ENCODE measurements around the gene BRCA2. TPM values are rescaled to one million over a fixed set of nuclear protein-coding genes. Genes with fewer than 3 reads are reported as not detected.
A peak's percentile ranks its signal among the peaks of the same experiment; 100 is the strongest.

The BRCA2 gene
- total RNA-seq, 1 donor from 2014 or later, result 3.9 TPM

DNA sequence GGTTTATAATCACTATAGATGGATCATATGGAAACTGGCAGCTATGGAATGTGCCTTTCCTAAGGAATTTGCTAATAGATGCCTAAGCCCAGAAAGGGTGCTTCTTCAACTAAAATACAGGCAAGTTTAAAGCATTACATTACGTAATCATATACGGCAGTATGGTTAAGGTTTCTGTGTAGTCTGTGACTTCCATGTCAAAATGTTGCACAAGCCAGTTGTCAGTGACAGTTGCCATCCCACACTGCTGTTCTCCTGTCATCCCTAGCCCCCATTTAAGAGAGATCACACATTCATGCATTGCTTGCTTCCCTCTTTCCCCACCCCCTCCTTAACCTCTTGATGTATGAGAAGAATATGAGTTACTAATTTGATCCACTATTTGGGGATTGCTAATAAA, 47.3 kb downstream of the BRCA2 start:
- no peak overlapping the region for H3K27ac ChIP-seq
- DNase-seq (ENCODE audit: extremely low spot score in 2 of 2), result no peak
- no peaks in the 10 kb centered on the region for H3K9me3 ChIP-seq
- TF ChIP-seq, protein P1, sequence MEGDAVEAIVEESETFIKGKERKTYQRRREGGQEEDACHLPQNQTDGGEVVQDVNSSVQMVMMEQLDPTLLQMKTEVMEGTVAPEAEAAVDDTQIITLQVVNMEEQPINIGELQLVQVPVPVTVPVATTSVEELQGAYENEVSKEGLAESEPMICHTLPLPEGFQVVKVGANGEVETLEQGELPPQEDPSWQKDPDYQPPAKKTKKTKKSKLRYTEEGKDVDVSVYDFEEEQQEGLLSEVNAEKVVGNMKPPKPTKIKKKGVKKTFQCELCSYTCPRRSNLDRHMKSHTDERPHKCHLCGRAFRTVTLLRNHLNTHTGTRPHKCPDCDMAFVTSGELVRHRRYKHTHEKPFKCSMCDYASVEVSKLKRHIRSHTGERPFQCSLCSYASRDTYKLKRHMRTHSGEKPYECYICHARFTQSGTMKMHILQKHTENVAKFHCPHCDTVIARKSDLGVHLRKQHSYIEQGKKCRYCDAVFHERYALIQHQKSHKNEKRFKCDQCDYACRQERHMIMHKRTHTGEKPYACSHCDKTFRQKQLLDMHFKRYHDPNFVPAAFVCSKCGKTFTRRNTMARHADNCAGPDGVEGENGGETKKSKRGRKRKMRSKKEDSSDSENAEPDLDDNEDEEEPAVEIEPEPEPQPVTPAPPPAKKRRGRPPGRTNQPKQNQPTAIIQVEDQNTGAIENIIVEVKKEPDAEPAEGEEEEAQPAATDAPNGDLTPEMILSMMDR (IDR thresholded peaks at IDR 0.05), result no peak
- TF ChIP-seq POLR2A (IDR thresholded peaks at IDR 0.05) (no peak), POLR2AphosphoS5 (IDR thresholded peaks at IDR 0.05; ENCODE audit: insufficient read depth in 1 of 2, low read depth in 1 of 2) (no peak)
- no peaks in the 10 kb centered on the region for H3K36me3 ChIP-seq
- no peak overlapping the region for H3K4me3 ChIP-seq
- intact Hi-C loops (cut with DNase I), result no loop called here
- H3K4me1 ChIP-seq, result no peaks in the 10 kb centered on the region
- H3K27me3 ChIP-seq, result no peaks in the 10 kb centered on the region

DNA sequence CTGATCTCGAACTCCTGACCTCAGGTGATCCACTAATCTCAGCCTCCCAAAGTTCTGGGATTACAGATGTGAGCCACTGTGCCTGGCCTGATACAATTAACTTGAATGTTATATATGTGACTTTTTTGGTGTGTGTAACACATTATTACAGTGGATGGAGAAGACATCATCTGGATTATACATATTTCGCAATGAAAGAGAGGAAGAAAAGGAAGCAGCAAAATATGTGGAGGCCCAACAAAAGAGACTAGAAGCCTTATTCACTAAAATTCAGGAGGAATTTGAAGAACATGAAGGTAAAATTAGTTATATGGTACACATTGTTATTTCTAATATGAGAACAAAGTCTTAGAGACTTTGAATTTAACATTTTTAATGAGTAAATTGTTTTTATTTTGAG, 55.5 kb downstream of the BRCA2 start:
- Histone ChIP-seq H3K36me3 (no peaks in the 10 kb centered on the region), H3K9me3 (no peaks in the 10 kb centered on the region), H3K4me1 (no peaks in the 10 kb centered on the region), H3K27ac (no peak overlapping the region), H3K4me3 (no peak overlapping the region), H3K27me3 (no peaks in the 10 kb centered on the region)
- intact Hi-C loops (cut with DNase I), result no loop called here
- DNase-seq (ENCODE audit: extremely low spot score in 2 of 2), result no peak
- TF ChIP-seq POLR2AphosphoS5 (IDR thresholded peaks at IDR 0.05; ENCODE audit: insufficient read depth in 1 of 2, low read depth in 1 of 2) (no peak), POLR2A (IDR thresholded peaks at IDR 0.05) (no peak)
- TF ChIP-seq, protein P1 (IDR thresholded peaks at IDR 0.05), result no peak

DNA sequence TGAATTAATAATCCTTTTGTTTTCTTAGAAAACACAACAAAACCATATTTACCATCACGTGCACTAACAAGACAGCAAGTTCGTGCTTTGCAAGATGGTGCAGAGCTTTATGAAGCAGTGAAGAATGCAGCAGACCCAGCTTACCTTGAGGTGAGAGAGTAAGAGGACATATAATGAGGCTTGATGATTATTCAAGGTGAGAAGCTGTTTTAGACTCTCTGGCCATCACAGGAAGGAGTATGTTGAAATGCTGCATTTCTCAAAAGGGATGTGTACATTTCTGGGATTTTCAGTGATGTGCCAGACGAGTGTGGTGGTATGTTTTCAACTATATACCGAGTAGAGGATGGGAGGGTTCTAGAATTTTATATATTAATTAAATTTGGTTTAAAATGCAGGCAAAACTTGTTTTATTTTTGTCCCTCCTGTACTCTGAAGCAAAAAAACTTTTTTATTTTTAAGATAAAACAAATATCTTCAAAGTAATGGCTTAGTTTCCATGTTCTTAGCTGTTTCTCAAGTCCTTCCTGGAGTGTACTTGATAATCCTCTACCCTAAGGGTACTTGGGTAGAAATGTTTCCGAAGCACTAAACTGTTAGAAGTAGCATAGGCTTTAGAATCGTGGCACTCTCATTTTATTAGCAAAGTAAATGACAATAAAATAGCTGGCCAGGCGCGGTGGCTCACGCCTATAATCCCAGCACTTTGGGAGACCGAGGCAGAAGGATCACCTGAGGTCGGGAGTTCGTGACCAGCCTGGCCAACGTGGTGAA, 61.5 kb downstream of the BRCA2 start:
- Histone ChIP-seq H3K4me1 (no peaks in the 10 kb centered on the region), H3K9me3 (no peaks in the 10 kb centered on the region), H3K27me3 (no peaks in the 10 kb centered on the region), H3K27ac (no peak overlapping the region), H3K4me3 (no peak overlapping the region), H3K36me3 (no peaks in the 10 kb centered on the region)
- intact Hi-C loops (cut with DNase I), result no loop called here
- TF ChIP-seq, protein P1 (IDR thresholded peaks at IDR 0.05), result no peak
- TF ChIP-seq POLR2A (IDR thresholded peaks at IDR 0.05) (no peak), POLR2AphosphoS5 (IDR thresholded peaks at IDR 0.05; ENCODE audit: insufficient read depth in 1 of 2, low read depth in 1 of 2) (no peak)
- no peak for DNase-seq (ENCODE audit: extremely low spot score in 2 of 2)

DNA sequence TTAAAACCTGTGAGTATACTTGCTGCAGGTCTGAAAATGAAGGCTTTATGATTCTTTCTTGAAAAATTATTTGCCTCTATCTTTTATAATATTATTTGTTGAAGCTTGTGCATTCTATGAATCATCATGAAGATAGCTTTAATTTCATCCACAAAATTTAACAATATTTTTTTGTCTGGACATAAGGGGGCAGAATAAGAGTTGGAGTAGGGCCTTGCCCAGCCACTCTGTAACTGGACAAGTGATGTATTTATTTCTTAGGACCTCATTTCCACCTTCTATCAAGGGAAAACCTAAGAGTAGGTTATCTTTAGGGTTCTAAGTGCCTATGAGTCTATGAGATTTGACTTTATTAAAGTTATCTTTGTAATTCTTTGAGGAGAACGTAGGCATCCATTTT, 62.7 kb downstream of the BRCA2 start:
- Histone ChIP-seq H3K27ac (no peak overlapping the region), H3K4me3 (no peak overlapping the region), H3K27me3 (no peaks in the 10 kb centered on the region), H3K9me3 (no peaks in the 10 kb centered on the region), H3K4me1 (no peaks in the 10 kb centered on the region), H3K36me3 (no peaks in the 10 kb centered on the region)
- no peak for DNase-seq (ENCODE audit: extremely low spot score in 2 of 2)
- TF ChIP-seq POLR2AphosphoS5 (IDR thresholded peaks at IDR 0.05; ENCODE audit: insufficient read depth in 1 of 2, low read depth in 1 of 2) (no peak), POLR2A (IDR thresholded peaks at IDR 0.05) (no peak)
- TF ChIP-seq, protein P1 (IDR thresholded peaks at IDR 0.05), result no peak
- intact Hi-C loops (cut with DNase I), result no loop called here

DNA sequence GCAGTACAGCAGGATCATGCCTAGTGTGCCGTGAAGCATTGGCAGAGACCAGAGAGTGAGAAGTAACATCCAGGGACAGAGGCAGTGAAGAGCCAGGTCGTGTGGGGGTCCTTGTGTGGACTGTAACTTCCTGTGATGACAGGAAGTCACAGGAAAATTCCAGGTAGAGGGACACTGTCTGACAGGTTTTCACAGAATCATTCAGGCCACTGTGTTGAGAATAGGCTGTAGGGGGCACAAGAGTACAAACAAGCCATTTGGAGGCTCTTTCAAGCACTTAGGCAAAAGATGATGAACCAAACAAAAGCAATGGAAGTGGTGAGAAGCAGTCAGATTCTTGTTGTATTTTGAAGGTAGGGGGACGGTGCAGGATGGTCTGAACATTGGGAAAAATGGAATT, 66.2 kb downstream of the BRCA2 start:
- H3K9me3 ChIP-seq, result no peaks in the 10 kb centered on the region
- no peaks in the 10 kb centered on the region for H3K27me3 ChIP-seq
- no peak for DNase-seq (ENCODE audit: extremely low spot score in 2 of 2)
- intact Hi-C loops (cut with DNase I), result no loop called here
- H3K4me1 ChIP-seq, result no peaks in the 10 kb centered on the region
- H3K36me3 ChIP-seq, result no peaks in the 10 kb centered on the region
- no peak overlapping the region for H3K4me3 ChIP-seq
- TF ChIP-seq POLR2AphosphoS5 (IDR thresholded peaks at IDR 0.05; ENCODE audit: insufficient read depth in 1 of 2, low read depth in 1 of 2) (no peak), POLR2A (IDR thresholded peaks at IDR 0.05) (no peak)
- TF ChIP-seq, protein P1 (IDR thresholded peaks at IDR 0.05), result peak in 2 of 3 experiments; percentile 32 to 41
- no peak overlapping the region for H3K27ac ChIP-seq

Data from vagina (tissue), 2 donors.